ENCODE results near the gene TWIST2. TPM values are rescaled to one million over a fixed set of nuclear protein-coding genes. Genes with fewer than 3 reads are reported as not detected.

The TWIST2 gene
- polyA plus RNA-seq, 1 donor from 2014 or later = not detected

DNA sequence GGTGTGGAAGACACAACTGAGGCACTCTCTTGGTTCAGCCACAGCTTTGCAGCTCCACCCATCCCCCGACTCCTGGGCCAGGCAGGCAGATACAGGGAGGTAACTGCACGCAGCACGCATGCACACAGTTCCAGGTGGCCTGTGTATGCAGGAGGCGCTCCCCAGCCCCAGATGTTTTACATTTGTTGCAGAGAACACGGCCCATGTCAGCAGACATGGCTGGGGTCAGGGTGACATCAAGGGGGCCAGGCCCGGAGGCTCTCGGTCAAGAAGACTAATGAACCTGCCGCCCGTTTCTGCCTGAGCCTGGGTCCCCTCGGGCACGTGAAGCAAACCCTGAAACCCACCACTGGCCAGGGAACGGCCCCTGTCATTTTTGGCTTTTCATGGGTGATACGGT, 57.3 kb downstream of the TWIST2 start:
- no peak overlapping the region for H2AFZ ChIP-seq (ENCODE audit: low read depth, low read length)
- no peaks in the 10 kb centered on the region for H3K79me2 ChIP-seq (replicated peaks; ENCODE audit: insufficient read depth, low read length)
- no peaks in the 10 kb centered on the region for H3K36me3 ChIP-seq (ENCODE audit: insufficient read depth, low read length)
- no peak overlapping the region for H3K9ac ChIP-seq (ENCODE audit: low read length)
- H3F3A ChIP-seq (ENCODE audit: insufficient read depth, low read length, poor library complexity, severe bottlenecking) = no peaks in the 10 kb centered on the region
- H3K4me2 ChIP-seq (ENCODE audit: low read length) = no peak overlapping the region
- H4K20me1 ChIP-seq (ENCODE audit: insufficient read depth) = no peaks in the 10 kb centered on the region
- no peak overlapping the region for H3K4me3 ChIP-seq (ENCODE audit: low read length)
- no peaks in the 10 kb centered on the region for H3K27me3 ChIP-seq (ENCODE audit: insufficient read depth, low read depth, low read length)
- H3K9me3 ChIP-seq (ENCODE audit: low read length) = no peaks in the 10 kb centered on the region
- no peaks in the 10 kb centered on the region for H3K9me2 ChIP-seq (ENCODE audit: insufficient read depth, low read length)
- H3K27ac ChIP-seq (ENCODE audit: low read length) = no peak overlapping the region
- TF ChIP-seq SMC3 (conservative IDR thresholded peaks at IDR 0.05; ENCODE audit: poor library complexity) = no peak
- TF ChIP-seq, protein P1, sequence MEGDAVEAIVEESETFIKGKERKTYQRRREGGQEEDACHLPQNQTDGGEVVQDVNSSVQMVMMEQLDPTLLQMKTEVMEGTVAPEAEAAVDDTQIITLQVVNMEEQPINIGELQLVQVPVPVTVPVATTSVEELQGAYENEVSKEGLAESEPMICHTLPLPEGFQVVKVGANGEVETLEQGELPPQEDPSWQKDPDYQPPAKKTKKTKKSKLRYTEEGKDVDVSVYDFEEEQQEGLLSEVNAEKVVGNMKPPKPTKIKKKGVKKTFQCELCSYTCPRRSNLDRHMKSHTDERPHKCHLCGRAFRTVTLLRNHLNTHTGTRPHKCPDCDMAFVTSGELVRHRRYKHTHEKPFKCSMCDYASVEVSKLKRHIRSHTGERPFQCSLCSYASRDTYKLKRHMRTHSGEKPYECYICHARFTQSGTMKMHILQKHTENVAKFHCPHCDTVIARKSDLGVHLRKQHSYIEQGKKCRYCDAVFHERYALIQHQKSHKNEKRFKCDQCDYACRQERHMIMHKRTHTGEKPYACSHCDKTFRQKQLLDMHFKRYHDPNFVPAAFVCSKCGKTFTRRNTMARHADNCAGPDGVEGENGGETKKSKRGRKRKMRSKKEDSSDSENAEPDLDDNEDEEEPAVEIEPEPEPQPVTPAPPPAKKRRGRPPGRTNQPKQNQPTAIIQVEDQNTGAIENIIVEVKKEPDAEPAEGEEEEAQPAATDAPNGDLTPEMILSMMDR (IDR thresholded peaks at IDR 0.05; ENCODE audit: poor library complexity, severe bottlenecking) = no peak
- no peak for TF ChIP-seq EZH2 (IDR thresholded peaks at IDR 0.05; ENCODE audit: borderline replicate concordance, insufficient read depth, low read length, poor library complexity, severe bottlenecking)
- TF ChIP-seq POLR2AphosphoS5 (IDR thresholded peaks at IDR 0.05) = no peak
- TF ChIP-seq MXI1 (conservative IDR thresholded peaks at IDR 0.05; ENCODE audit: poor library complexity, severe bottlenecking) = no peak

DNA sequence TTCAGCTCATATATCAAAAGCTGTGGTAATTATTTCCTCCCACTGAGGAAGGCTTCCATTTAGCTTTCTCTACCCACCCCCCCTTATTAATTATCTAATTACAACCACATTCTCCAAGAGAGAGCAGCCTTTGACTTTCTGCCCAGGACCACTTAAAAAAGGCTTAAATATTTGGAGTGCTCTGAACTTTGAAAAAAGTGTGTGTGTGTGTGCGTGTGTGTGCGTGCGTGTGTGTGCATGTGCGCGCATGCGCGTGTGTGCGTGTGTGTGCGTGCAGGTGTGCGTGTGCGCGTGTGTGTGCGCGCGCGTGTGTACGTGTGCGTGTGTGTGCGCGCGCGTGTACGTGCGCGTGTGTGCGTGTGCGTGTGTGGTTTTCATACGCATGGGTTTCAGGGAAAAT, 57.8 kb downstream of the TWIST2 start:
- H3K9me3 ChIP-seq (ENCODE audit: low read length) = no peaks in the 10 kb centered on the region
- no peaks in the 10 kb centered on the region for H4K20me1 ChIP-seq (ENCODE audit: insufficient read depth)
- H3K9ac ChIP-seq (ENCODE audit: low read length) = no peak overlapping the region
- H3K27me3 ChIP-seq (ENCODE audit: insufficient read depth, low read depth, low read length) = no peaks in the 10 kb centered on the region
- H3K27ac ChIP-seq (ENCODE audit: low read length) = no peak overlapping the region
- H3K9me2 ChIP-seq (ENCODE audit: insufficient read depth, low read length) = no peaks in the 10 kb centered on the region
- no peaks in the 10 kb centered on the region for H3F3A ChIP-seq (ENCODE audit: insufficient read depth, low read length, poor library complexity, severe bottlenecking)
- TF ChIP-seq EZH2 (IDR thresholded peaks at IDR 0.05; ENCODE audit: borderline replicate concordance, insufficient read depth, low read length, poor library complexity, severe bottlenecking) (no peak), POLR2AphosphoS5 (IDR thresholded peaks at IDR 0.05) (no peak), MXI1 (conservative IDR thresholded peaks at IDR 0.05; ENCODE audit: poor library complexity, severe bottlenecking) (no peak), TAF1 (IDR thresholded peaks at IDR 0.05; ENCODE audit: low read depth) (no peak), EP300 (conservative IDR thresholded peaks at IDR 0.05; ENCODE audit: poor library complexity, severe bottlenecking) (no peak), RAD21 (conservative IDR thresholded peaks at IDR 0.05) (no peak)
- TF ChIP-seq, protein P2, sequence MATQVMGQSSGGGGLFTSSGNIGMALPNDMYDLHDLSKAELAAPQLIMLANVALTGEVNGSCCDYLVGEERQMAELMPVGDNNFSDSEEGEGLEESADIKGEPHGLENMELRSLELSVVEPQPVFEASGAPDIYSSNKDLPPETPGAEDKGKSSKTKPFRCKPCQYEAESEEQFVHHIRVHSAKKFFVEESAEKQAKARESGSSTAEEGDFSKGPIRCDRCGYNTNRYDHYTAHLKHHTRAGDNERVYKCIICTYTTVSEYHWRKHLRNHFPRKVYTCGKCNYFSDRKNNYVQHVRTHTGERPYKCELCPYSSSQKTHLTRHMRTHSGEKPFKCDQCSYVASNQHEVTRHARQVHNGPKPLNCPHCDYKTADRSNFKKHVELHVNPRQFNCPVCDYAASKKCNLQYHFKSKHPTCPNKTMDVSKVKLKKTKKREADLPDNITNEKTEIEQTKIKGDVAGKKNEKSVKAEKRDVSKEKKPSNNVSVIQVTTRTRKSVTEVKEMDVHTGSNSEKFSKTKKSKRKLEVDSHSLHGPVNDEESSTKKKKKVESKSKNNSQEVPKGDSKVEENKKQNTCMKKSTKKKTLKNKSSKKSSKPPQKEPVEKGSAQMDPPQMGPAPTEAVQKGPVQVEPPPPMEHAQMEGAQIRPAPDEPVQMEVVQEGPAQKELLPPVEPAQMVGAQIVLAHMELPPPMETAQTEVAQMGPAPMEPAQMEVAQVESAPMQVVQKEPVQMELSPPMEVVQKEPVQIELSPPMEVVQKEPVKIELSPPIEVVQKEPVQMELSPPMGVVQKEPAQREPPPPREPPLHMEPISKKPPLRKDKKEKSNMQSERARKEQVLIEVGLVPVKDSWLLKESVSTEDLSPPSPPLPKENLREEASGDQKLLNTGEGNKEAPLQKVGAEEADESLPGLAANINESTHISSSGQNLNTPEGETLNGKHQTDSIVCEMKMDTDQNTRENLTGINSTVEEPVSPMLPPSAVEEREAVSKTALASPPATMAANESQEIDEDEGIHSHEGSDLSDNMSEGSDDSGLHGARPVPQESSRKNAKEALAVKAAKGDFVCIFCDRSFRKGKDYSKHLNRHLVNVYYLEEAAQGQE (IDR thresholded peaks at IDR 0.05; ENCODE audit: borderline replicate concordance) = no peak
- TF ChIP-seq, protein P1 (IDR thresholded peaks at IDR 0.05; ENCODE audit: poor library complexity, severe bottlenecking) = no peak
- no peak overlapping the region for H3K4me3 ChIP-seq (ENCODE audit: low read length)
- no peaks in the 10 kb centered on the region for H3K36me3 ChIP-seq (ENCODE audit: insufficient read depth, low read length)
- no peaks in the 10 kb centered on the region for H3K79me2 ChIP-seq (replicated peaks; ENCODE audit: insufficient read depth, low read length)
- H3K4me2 ChIP-seq (ENCODE audit: low read length) = no peak overlapping the region
- no peak overlapping the region for H2AFZ ChIP-seq (ENCODE audit: low read depth, low read length)

All from neural cell (in vitro differentiated cells).